ENCODE measurements around the gene SETBP1.
"Not testable (repeated sequence)": the region's sequence is repeated elsewhere in the genome, so short reads cannot be mapped to it uniquely, and the experiment has no call there.

The SETBP1 gene

GRCh38 chr18:44795241-44795640, 114.6 kb downstream of the SETBP1 start:
- DNase-seq, result no peak

- no peak for DNase-seq
Measured at GRCh38 chr18:44796429-44797428, 116.0 kb downstream of the SETBP1 start.

- DNase-seq, result peak; percentile 11
Measured at GRCh38 chr18:44798433-44799048, 117.9 kb downstream of the SETBP1 start.

GRCh38 chr18:44799382-44799906, 118.8 kb downstream of the SETBP1 start:
- peak; percentile 58 for DNase-seq

- DNase-seq, result no peak
Measured at GRCh38 chr18:44799907-44800421, 119.3 kb downstream of the SETBP1 start.

- DNase-seq, result not testable (repeated sequence)
Measured at GRCh38 chr18:44800766-44801165, 120.1 kb downstream of the SETBP1 start.

- no peak for DNase-seq
Measured at GRCh38 chr18:44801781-44802180, 121.1 kb downstream of the SETBP1 start.

- DNase-seq, result no peak
Measured at GRCh38 chr18:44802508-44802907, 121.8 kb downstream of the SETBP1 start.

GRCh38 chr18:44803019-44803650, 122.4 kb downstream of the SETBP1 start:
- DNase-seq, result no peak

- DNase-seq, result no peak
Measured at GRCh38 chr18:44804033-44804432, 123.3 kb downstream of the SETBP1 start.

- DNase-seq, result no peak
Measured at GRCh38 chr18:44805176-44805575, 124.5 kb downstream of the SETBP1 start.

- DNase-seq, result no peak
Measured at GRCh38 chr18:44805643-44806042, 125.0 kb downstream of the SETBP1 start.

- no peak for DNase-seq
Measured at GRCh38 chr18:44807766-44808165, 127.1 kb downstream of the SETBP1 start.

GRCh38 chr18:44811572-44812125, 131.0 kb downstream of the SETBP1 start:
- DNase-seq, result no peak

GRCh38 chr18:44812426-44812825, 131.7 kb downstream of the SETBP1 start:
- DNase-seq, result no peak

- DNase-seq, result no peak
Measured at GRCh38 chr18:44813586-44813985, 132.9 kb downstream of the SETBP1 start.

- no peak for DNase-seq
Measured at GRCh38 chr18:44815108-44815507, 134.4 kb downstream of the SETBP1 start.

GRCh38 chr18:44816050-44816449, 135.4 kb downstream of the SETBP1 start:
- no peak for DNase-seq

GRCh38 chr18:44816477-44816876, 135.8 kb downstream of the SETBP1 start:
- DNase-seq, result no peak

- no peak for DNase-seq
Measured at GRCh38 chr18:44817831-44818473, 137.3 kb downstream of the SETBP1 start.

- DNase-seq, result no peak
Measured at GRCh38 chr18:44818668-44819403, 138.1 kb downstream of the SETBP1 start.
